ENCODE measurements around the gene VSX1.

GRCh38 chr20:25030007-25030648 is 51.8 kb downstream of the VSX1 start:
- no peak for TF ChIP-seq SP1 (IDR thresholded peaks at IDR 0.05)
- TF ChIP-seq, protein P1, sequence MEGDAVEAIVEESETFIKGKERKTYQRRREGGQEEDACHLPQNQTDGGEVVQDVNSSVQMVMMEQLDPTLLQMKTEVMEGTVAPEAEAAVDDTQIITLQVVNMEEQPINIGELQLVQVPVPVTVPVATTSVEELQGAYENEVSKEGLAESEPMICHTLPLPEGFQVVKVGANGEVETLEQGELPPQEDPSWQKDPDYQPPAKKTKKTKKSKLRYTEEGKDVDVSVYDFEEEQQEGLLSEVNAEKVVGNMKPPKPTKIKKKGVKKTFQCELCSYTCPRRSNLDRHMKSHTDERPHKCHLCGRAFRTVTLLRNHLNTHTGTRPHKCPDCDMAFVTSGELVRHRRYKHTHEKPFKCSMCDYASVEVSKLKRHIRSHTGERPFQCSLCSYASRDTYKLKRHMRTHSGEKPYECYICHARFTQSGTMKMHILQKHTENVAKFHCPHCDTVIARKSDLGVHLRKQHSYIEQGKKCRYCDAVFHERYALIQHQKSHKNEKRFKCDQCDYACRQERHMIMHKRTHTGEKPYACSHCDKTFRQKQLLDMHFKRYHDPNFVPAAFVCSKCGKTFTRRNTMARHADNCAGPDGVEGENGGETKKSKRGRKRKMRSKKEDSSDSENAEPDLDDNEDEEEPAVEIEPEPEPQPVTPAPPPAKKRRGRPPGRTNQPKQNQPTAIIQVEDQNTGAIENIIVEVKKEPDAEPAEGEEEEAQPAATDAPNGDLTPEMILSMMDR (IDR thresholded peaks at IDR 0.05; ENCODE audit: low read depth, low read length, missing input control) = no peak
- TF ChIP-seq JUND (IDR thresholded peaks at IDR 0.05) = no peak
- no peak for TF ChIP-seq TAF1 (conservative IDR thresholded peaks at IDR 0.05)
